RWPE2 (cell line): ENCODE measurements around the gene SMYD3.

Experiments
- ATAC-seq: fragments of 200-7000 bp; cut with Tn5 transposase; 3 replicates; pipeline ENCODE4 v1.9.1; 2021; ENCODE audit warnings: low read depth
- DNase-seq: peaks from one replicate; pipeline ENCODE4 v3.0.0-alpha.2; 2020; ENCODE audit warnings: low spot score
- H3K27ac ChIP-seq: fragments of 450-650 bp; 2 replicates; pipeline ENCODE4 v1.5.1; 2017; ENCODE audit warnings: mild to moderate bottlenecking; ENCODE audit not compliant: poor library complexity, severe bottlenecking
- H3K27me3 ChIP-seq: fragments of 250-450 bp; sonication (Bioruptor Pico); 2 replicates; pipeline ENCODE4 v1.5.1; 2021; ENCODE audit warnings: mild to moderate bottlenecking, moderate library complexity; ENCODE audit not compliant: insufficient read depth, poor library complexity, severe bottlenecking
- H3K36me3 ChIP-seq: fragments of 250-450 bp; sonication (Bioruptor Pico); 2 replicates; pipeline ENCODE4 v1.5.1; 2020; ENCODE audit warnings: low read depth, mild to moderate bottlenecking, moderate library complexity
- H3K4me1 ChIP-seq: fragments of 250-450 bp; sonication (Bioruptor Pico); 2 replicates; pipeline ENCODE4 v1.5.1; 2021; ENCODE audit warnings: mild to moderate bottlenecking, moderate library complexity; ENCODE audit not compliant: insufficient read depth, poor library complexity, severe bottlenecking
- H3K4me3 ChIP-seq: fragments of 250-450 bp; sonication (Bioruptor Pico); 2 replicates; pipeline ENCODE4 v1.5.1; 2021; ENCODE audit warnings: mild to moderate bottlenecking, moderate library complexity; ENCODE audit not compliant: severe bottlenecking
- H3K9me3 ChIP-seq: fragments of 250-450 bp; sonication (Bioruptor Pico); 2 replicates; pipeline ENCODE4 v1.5.1; 2021; ENCODE audit warnings: mild to moderate bottlenecking, moderate library complexity; ENCODE audit not compliant: severe bottlenecking
- CTCF ChIP-seq: fragments of 450-650 bp; IDR thresholded peaks from one replicate; pipeline ENCODE4 v1.5.1; 2017; ENCODE audit warnings: mild to moderate bottlenecking, moderate library complexity; ENCODE audit not compliant: poor library complexity, severe bottlenecking

SMYD3 gene

GRCh38 chr1:246427611-246428010 lies 79.5 kb downstream of the SMYD3 start:
- no peaks in the 10 kb centered on the region for H3K36me3 ChIP-seq
- H3K27me3 ChIP-seq = no peaks in the 10 kb centered on the region
- H3K4me3 ChIP-seq = no peak overlapping the region
- TF ChIP-seq CTCF = no peak
- peaks cover 3% of the 10 kb centered on the region for H3K4me1 ChIP-seq
- no peak for DNase-seq
- H3K9me3 ChIP-seq = no peaks in the 10 kb centered on the region
- no peak for ATAC-seq
- H3K27ac ChIP-seq = no peak overlapping the region

DNA sequence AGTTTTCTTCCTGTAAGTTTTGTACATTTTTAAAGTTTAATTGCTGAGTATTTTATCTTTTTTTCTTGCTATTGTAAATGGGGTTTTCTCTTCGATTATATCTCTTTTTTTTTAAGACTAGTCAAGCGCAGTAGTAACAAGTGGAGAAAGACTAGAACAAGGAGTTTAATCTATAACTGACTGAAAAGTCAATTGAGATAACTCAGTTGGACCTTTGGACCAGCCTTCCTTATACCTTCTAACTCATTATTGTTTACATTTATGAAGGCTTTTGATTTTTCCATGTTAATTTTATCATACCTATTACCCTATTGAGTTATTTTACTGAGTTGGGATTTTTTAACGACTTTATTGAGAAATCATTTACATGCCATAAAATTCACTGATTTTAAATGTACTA lies 81.2 kb downstream of the SMYD3 start:
- ATAC-seq (no peak), DNase-seq (no peak)
- no peak for TF ChIP-seq CTCF
- Histone ChIP-seq H3K9me3 (no peaks in the 10 kb centered on the region), H3K36me3 (no peaks in the 10 kb centered on the region), H3K27ac (no peak overlapping the region), H3K4me1 (peaks cover 3% of the 10 kb centered on the region), H3K4me3 (no peak overlapping the region), H3K27me3 (no peaks in the 10 kb centered on the region)

GRCh38 chr1:246425139-246425794 lies 81.8 kb downstream of the SMYD3 start:
- peak; percentile 70 for ATAC-seq
- no peak overlapping the region for H3K4me3 ChIP-seq
- DNase-seq = no peak
- TF ChIP-seq CTCF = no peak
- H3K4me1 ChIP-seq = peaks cover 3% of the 10 kb centered on the region
- no peak overlapping the region for H3K27ac ChIP-seq
- H3K27me3 ChIP-seq = no peaks in the 10 kb centered on the region
- H3K9me3 ChIP-seq = no peaks in the 10 kb centered on the region
- no peaks in the 10 kb centered on the region for H3K36me3 ChIP-seq

DNA sequence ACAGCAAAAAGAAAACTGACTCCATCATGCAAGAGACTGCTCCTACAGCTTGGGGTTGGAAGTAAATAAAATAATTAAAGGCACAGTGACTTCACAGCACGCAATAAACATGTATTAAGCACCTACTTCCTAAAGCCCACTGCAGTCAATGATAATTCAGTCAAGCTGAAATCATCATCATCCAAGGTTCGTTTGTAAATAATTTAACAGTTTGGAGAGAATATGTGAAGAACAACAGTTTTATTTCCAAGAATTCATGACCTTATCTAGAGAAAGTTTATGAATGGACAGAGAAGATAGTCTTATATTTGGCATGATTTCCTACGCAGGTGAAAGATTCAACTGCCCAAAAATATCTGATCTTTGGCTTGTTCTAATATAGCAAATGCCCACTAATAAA lies 86.8 kb downstream of the SMYD3 start:
- no peak for DNase-seq
- H3K9me3 ChIP-seq = no peaks in the 10 kb centered on the region
- no peaks in the 10 kb centered on the region for H3K36me3 ChIP-seq
- no peak for TF ChIP-seq CTCF
- no peaks in the 10 kb centered on the region for H3K27me3 ChIP-seq
- H3K4me3 ChIP-seq = no peak overlapping the region
- H3K27ac ChIP-seq = no peak overlapping the region
- ATAC-seq = no peak
- no peaks in the 10 kb centered on the region for H3K4me1 ChIP-seq

GRCh38 chr1:246418565-246419312 lies 88.3 kb downstream of the SMYD3 start:
- DNase-seq = no peak
- H3K27ac ChIP-seq = no peak overlapping the region
- H3K36me3 ChIP-seq = no peaks in the 10 kb centered on the region
- no peaks in the 10 kb centered on the region for H3K4me1 ChIP-seq
- no peaks in the 10 kb centered on the region for H3K27me3 ChIP-seq
- H3K9me3 ChIP-seq = no peaks in the 10 kb centered on the region
- ATAC-seq = no peak
- no peak for TF ChIP-seq CTCF
- H3K4me3 ChIP-seq = no peak overlapping the region
